ENCODE results near the gene C19orf85.

Gene C19orf85

DNA sequence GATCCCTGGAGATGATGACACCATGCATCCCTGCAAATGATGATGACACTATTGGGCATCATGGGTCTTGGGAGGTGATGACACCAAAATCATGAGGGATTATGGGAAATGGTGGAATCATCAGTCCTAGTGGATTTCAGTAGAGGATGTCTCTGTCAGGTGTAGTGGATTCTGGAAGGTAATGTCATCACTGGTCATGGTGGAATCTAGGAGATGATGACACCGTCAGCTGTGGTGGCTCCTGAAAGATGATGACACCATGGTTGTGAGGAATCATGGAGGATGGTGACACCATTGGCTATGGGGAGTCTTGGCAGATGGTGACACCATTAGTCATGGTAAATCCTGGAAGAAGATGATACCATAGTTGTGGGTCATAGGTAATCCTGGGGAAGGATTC is 33.4 kb downstream of the C19orf85 start:
- Histone ChIP-seq H3K27me3 (ENCODE audit: insufficient read depth, poor library complexity, severe bottlenecking) (no peaks in the 10 kb centered on the region), H3K4me3 (replicated peaks; ENCODE audit: insufficient read depth, low read length) (no peak overlapping the region), H3K27ac (replicated peaks) (no peak overlapping the region)
- DNase-seq (ENCODE audit: low read depth in 1 of 2, low spot score in 1 of 2): no peak
- no peak for TF ChIP-seq SPI1 (IDR thresholded peaks at IDR 0.05; ENCODE audit: borderline replicate concordance, low read depth)
- no peak for TF ChIP-seq POLR2AphosphoS5 (IDR thresholded peaks at IDR 0.05; ENCODE audit: low read depth)
- TF ChIP-seq, protein P1, sequence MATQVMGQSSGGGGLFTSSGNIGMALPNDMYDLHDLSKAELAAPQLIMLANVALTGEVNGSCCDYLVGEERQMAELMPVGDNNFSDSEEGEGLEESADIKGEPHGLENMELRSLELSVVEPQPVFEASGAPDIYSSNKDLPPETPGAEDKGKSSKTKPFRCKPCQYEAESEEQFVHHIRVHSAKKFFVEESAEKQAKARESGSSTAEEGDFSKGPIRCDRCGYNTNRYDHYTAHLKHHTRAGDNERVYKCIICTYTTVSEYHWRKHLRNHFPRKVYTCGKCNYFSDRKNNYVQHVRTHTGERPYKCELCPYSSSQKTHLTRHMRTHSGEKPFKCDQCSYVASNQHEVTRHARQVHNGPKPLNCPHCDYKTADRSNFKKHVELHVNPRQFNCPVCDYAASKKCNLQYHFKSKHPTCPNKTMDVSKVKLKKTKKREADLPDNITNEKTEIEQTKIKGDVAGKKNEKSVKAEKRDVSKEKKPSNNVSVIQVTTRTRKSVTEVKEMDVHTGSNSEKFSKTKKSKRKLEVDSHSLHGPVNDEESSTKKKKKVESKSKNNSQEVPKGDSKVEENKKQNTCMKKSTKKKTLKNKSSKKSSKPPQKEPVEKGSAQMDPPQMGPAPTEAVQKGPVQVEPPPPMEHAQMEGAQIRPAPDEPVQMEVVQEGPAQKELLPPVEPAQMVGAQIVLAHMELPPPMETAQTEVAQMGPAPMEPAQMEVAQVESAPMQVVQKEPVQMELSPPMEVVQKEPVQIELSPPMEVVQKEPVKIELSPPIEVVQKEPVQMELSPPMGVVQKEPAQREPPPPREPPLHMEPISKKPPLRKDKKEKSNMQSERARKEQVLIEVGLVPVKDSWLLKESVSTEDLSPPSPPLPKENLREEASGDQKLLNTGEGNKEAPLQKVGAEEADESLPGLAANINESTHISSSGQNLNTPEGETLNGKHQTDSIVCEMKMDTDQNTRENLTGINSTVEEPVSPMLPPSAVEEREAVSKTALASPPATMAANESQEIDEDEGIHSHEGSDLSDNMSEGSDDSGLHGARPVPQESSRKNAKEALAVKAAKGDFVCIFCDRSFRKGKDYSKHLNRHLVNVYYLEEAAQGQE (IDR thresholded peaks at IDR 0.05; ENCODE audit: insufficient replicate concordance, low read depth): no peak
- TF ChIP-seq, protein P2, sequence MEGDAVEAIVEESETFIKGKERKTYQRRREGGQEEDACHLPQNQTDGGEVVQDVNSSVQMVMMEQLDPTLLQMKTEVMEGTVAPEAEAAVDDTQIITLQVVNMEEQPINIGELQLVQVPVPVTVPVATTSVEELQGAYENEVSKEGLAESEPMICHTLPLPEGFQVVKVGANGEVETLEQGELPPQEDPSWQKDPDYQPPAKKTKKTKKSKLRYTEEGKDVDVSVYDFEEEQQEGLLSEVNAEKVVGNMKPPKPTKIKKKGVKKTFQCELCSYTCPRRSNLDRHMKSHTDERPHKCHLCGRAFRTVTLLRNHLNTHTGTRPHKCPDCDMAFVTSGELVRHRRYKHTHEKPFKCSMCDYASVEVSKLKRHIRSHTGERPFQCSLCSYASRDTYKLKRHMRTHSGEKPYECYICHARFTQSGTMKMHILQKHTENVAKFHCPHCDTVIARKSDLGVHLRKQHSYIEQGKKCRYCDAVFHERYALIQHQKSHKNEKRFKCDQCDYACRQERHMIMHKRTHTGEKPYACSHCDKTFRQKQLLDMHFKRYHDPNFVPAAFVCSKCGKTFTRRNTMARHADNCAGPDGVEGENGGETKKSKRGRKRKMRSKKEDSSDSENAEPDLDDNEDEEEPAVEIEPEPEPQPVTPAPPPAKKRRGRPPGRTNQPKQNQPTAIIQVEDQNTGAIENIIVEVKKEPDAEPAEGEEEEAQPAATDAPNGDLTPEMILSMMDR (IDR thresholded peaks at IDR 0.05; ENCODE audit: insufficient read depth, low read length): no peak
- TF ChIP-seq GABPA (IDR thresholded peaks at IDR 0.05; ENCODE audit: low read depth): no peak

DNA sequence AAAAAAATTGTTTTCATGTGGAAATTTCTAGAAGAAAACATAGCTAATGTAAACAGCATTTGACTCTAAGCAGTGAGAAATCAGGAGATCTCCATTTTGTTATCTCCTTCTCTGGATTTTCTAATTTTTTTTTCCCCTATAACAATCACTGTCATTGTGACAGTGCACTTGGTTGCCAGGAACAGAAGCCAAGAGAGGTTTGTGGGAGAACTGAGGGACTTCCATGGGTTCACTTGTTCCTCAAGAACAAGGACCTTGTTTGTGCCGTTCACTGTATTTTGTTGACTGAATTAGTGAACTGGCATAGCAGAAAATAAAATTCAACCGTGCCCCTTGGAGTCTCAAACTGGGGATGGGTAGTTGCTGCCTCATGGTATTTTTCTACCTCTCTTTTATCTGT is 38.5 kb downstream of the C19orf85 start:
- H3K27ac ChIP-seq (replicated peaks): no peak overlapping the region
- DNase-seq (ENCODE audit: low read depth in 1 of 2, low spot score in 1 of 2): no peak
- TF ChIP-seq, protein P1 (IDR thresholded peaks at IDR 0.05; ENCODE audit: insufficient replicate concordance, low read depth): no peak
- TF ChIP-seq, protein P2 (IDR thresholded peaks at IDR 0.05; ENCODE audit: insufficient read depth, low read length): no peak
- TF ChIP-seq SPI1 (IDR thresholded peaks at IDR 0.05; ENCODE audit: borderline replicate concordance, low read depth): no peak
- TF ChIP-seq GABPA (IDR thresholded peaks at IDR 0.05; ENCODE audit: low read depth): no peak
- no peak for TF ChIP-seq POLR2AphosphoS5 (IDR thresholded peaks at IDR 0.05; ENCODE audit: low read depth)
- H3K27me3 ChIP-seq (ENCODE audit: insufficient read depth, poor library complexity, severe bottlenecking): no peaks in the 10 kb centered on the region
- H3K4me3 ChIP-seq (replicated peaks; ENCODE audit: insufficient read depth, low read length): no peak overlapping the region

DNA sequence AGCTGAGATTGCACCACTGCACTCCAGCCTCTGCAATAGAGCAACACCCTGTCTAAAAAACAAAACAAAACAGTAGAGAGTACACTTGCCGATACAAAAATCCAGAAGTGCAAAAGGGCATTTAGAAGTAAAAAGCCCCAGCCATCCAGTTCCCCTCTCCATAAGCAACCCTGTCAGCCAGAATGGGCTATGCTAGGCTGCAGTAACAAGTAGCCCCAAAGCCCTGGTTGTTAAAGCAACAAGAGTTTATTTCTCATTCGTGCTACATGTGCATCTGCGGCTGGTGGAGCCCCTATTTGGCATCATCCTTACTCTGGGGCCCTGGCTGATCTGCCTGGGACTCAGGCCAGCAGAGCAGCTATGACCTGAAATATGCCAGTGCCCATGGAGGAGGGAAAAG is 40.0 kb downstream of the C19orf85 start:
- TF ChIP-seq POLR2AphosphoS5 (IDR thresholded peaks at IDR 0.05; ENCODE audit: low read depth): no peak
- TF ChIP-seq, protein P2 (IDR thresholded peaks at IDR 0.05; ENCODE audit: insufficient read depth, low read length): no peak
- TF ChIP-seq, protein P1 (IDR thresholded peaks at IDR 0.05; ENCODE audit: insufficient replicate concordance, low read depth): no peak
- no peak for TF ChIP-seq SPI1 (IDR thresholded peaks at IDR 0.05; ENCODE audit: borderline replicate concordance, low read depth)
- no peak for TF ChIP-seq GABPA (IDR thresholded peaks at IDR 0.05; ENCODE audit: low read depth)
- Histone ChIP-seq H3K27ac (replicated peaks) (no peak overlapping the region), H3K4me3 (replicated peaks; ENCODE audit: insufficient read depth, low read length) (no peak overlapping the region), H3K27me3 (ENCODE audit: insufficient read depth, poor library complexity, severe bottlenecking) (no peaks in the 10 kb centered on the region)
- DNase-seq (ENCODE audit: low read depth in 1 of 2, low spot score in 1 of 2): no peak
